ENCODE measurements around the gene SPAG16. TPM values are rescaled to one million over a fixed set of nuclear protein-coding genes. Genes with fewer than 3 reads are reported as not detected.

SPAG16 gene
- total RNA-seq, 1 donor from 2014 or later: 20.6 TPM

DNA sequence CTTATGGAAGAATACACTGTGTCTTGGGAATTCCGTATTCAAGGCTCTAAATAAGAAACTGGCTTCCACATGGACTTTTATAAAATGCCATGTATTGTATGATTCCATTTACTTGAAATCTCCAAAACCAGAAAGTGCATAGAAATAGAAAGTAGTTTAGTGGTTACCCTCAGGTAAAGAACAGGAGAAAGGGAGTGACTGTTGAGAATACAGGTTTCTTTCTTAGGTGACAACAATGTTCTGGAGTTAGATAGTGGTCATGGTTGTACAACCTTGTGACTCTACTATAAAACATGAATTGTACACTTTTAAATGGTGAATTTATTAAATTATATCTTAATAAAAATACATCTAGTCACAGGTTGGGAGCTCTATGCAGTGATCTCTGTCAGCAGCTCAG is 481.8 kb downstream of the SPAG16 start:
- TF ChIP-seq CTCF (IDR thresholded peaks at IDR 0.05; ENCODE audit: borderline replicate concordance): no peak
- intact Hi-C loops (cut with micrococcal nuclease): no loop called here
- no peaks in the 10 kb centered on the region for H3K36me3 ChIP-seq
- no peak for DNase-seq
- peaks cover 7% of the 10 kb centered on the region for H3K9me3 ChIP-seq (replicated peaks)
- no peaks in the 10 kb centered on the region for H3K27me3 ChIP-seq (ENCODE audit: low read depth)
- no peak overlapping the region for H3K4me3 ChIP-seq
- H3K27ac ChIP-seq (replicated peaks): no peak overlapping the region
- no peaks in the 10 kb centered on the region for H3K4me1 ChIP-seq

DNA sequence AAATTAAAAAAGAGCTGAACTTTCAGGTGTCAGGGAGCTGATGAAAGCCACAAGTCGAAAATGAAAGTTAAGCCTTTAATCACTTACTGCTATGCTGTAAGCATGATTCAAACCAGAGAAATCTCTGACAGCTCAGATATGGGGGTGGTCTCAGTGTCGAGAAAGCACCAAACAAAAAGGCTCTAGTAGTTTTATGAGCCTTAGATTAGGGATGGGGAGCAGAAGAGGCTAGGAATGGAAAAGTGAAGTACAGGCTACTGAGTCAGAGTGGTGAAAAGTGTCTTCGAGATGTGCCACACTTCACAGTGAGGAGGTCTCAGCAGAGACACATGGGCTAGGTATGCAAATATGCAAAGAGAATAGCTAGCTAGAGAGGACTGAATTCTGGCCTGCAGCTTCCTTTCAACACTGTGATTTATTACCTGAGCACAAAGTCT is 482.2 kb downstream of the SPAG16 start:
- Histone ChIP-seq H3K4me1 (no peaks in the 10 kb centered on the region), H3K4me3 (no peak overlapping the region), H3K27ac (replicated peaks) (no peak overlapping the region), H3K9me3 (replicated peaks) (peaks cover 12% of the 10 kb centered on the region), H3K27me3 (ENCODE audit: low read depth) (no peaks in the 10 kb centered on the region), H3K36me3 (no peaks in the 10 kb centered on the region)
- TF ChIP-seq CTCF (IDR thresholded peaks at IDR 0.05; ENCODE audit: borderline replicate concordance): no peak
- intact Hi-C loops (cut with micrococcal nuclease): no loop called here
- no peak for DNase-seq

GRCh38 chr2:213787869-213788268 is 503.6 kb downstream of the SPAG16 start:
- no peaks in the 10 kb centered on the region for H3K36me3 ChIP-seq
- no peaks in the 10 kb centered on the region for H3K27me3 ChIP-seq (ENCODE audit: low read depth)
- no peak for TF ChIP-seq CTCF (IDR thresholded peaks at IDR 0.05; ENCODE audit: borderline replicate concordance)
- no peak for DNase-seq
- no peak overlapping the region for H3K27ac ChIP-seq (replicated peaks)
- H3K4me3 ChIP-seq: no peak overlapping the region
- H3K4me1 ChIP-seq: no peaks in the 10 kb centered on the region
- intact Hi-C loops (cut with micrococcal nuclease): no loop called here
- no peaks in the 10 kb centered on the region for H3K9me3 ChIP-seq (replicated peaks)

- H3K36me3 ChIP-seq: no peaks in the 10 kb centered on the region
- no peaks in the 10 kb centered on the region for H3K27me3 ChIP-seq (ENCODE audit: low read depth)
- no peak for DNase-seq
- no peaks in the 10 kb centered on the region for H3K9me3 ChIP-seq (replicated peaks)
- intact Hi-C loops (cut with micrococcal nuclease): no loop called here
- no peaks in the 10 kb centered on the region for H3K4me1 ChIP-seq
- H3K27ac ChIP-seq (replicated peaks): no peak overlapping the region
- no peak overlapping the region for H3K4me3 ChIP-seq
- no peak for TF ChIP-seq CTCF (IDR thresholded peaks at IDR 0.05; ENCODE audit: borderline replicate concordance)
Observed at GRCh38 chr2:213789940-213790339, 505.7 kb downstream of the SPAG16 start.

DNA sequence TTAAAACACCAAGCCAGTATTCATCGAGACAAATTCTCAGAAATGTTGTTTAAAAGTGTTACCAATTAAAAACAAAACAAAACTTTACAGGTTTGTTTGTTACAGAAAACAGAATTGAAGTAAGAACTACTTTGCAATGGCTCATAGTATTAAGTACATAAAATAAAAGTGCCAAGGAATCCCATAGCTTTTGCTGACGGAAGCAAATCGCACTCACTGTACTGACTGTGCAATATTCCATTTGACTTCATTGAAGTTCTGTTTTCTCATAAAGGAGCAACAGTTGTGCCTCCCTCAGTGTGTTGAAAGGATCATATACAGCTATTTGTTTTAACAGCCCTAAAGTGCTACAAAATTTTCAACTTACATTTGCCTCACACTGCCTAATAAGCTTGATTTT is 507.8 kb downstream of the SPAG16 start:
- H3K4me3 ChIP-seq: no peak overlapping the region
- DNase-seq: no peak
- H3K27me3 ChIP-seq (ENCODE audit: low read depth): no peaks in the 10 kb centered on the region
- TF ChIP-seq CTCF (IDR thresholded peaks at IDR 0.05; ENCODE audit: borderline replicate concordance): no peak
- H3K9me3 ChIP-seq (replicated peaks): no peaks in the 10 kb centered on the region
- H3K36me3 ChIP-seq: no peaks in the 10 kb centered on the region
- no peak overlapping the region for H3K27ac ChIP-seq (replicated peaks)
- intact Hi-C loops (cut with micrococcal nuclease): no loop called here
- H3K4me1 ChIP-seq: no peaks in the 10 kb centered on the region
